AG08396 (cell line): ENCODE data around the gene PDLIM7.

Experiments used
- DNase-seq: peaks from one replicate; pipeline ENCODE4 v3.0.0; 2012; ENCODE audit warnings: low spot score, mixed read lengths

Gene PDLIM7

GRCh38 chr5:177507596-177508220, 10.3 kb upstream of the PDLIM7 start:
- DNase-seq = no peak

- no peak for DNase-seq
Measured at GRCh38 chr5:177507165-177507564, 9.8 kb upstream of the PDLIM7 start.

GRCh38 chr5:177505075-177505474, 7.7 kb upstream of the PDLIM7 start:
- DNase-seq = no peak

- DNase-seq = no peak
Measured at GRCh38 chr5:177504086-177505056, 7.0 kb upstream of the PDLIM7 start.

GRCh38 chr5:177503351-177504085, 6.1 kb upstream of the PDLIM7 start:
- no peak for DNase-seq

GRCh38 chr5:177502886-177503285, 5.5 kb upstream of the PDLIM7 start:
- DNase-seq = no peak

GRCh38 chr5:177501874-177502678, 4.7 kb upstream of the PDLIM7 start:
- DNase-seq = no peak

GRCh38 chr5:177500685-177501522, 3.5 kb upstream of the PDLIM7 start:
- DNase-seq = peak; percentile 89

- DNase-seq = no peak
Measured at GRCh38 chr5:177499842-177500241, 2.4 kb upstream of the PDLIM7 start.

GRCh38 chr5:177498013-177498787, 796 bp upstream of the PDLIM7 start:
- DNase-seq = no peak

- DNase-seq = peak; percentile 91
Measured at GRCh38 chr5:177496727-177497291, 595 bp downstream of the PDLIM7 start.

GRCh38 chr5:177496070-177496726, 1.2 kb downstream of the PDLIM7 start:
- peak; percentile 65 for DNase-seq

- peak; percentile 87 for DNase-seq
Measured at GRCh38 chr5:177495243-177496060, 2.0 kb downstream of the PDLIM7 start.

- peak; percentile 91 for DNase-seq
Measured at GRCh38 chr5:177494346-177495195, 2.8 kb downstream of the PDLIM7 start.

- no peak for DNase-seq
Measured at GRCh38 chr5:177493795-177494345, 3.5 kb downstream of the PDLIM7 start.

GRCh38 chr5:177492841-177493240, 4.6 kb downstream of the PDLIM7 start:
- no peak for DNase-seq
